GM19463 (cell line): ENCODE measurements around the gene TBX1.
"Not testable (repeated sequence)": the region's sequence is repeated elsewhere in the genome, so short reads cannot be mapped to it uniquely, and the experiment has no call there.

Experiments used
- ATAC-seq: cut with Tn5 transposase; IDR thresholded peaks from one replicate; pipeline ENCODE4 v1.9.1; 2021; ENCODE audit warnings: mild to moderate bottlenecking, moderate library complexity; ENCODE audit not compliant: unreplicated experiment

TBX1 gene

DNA sequence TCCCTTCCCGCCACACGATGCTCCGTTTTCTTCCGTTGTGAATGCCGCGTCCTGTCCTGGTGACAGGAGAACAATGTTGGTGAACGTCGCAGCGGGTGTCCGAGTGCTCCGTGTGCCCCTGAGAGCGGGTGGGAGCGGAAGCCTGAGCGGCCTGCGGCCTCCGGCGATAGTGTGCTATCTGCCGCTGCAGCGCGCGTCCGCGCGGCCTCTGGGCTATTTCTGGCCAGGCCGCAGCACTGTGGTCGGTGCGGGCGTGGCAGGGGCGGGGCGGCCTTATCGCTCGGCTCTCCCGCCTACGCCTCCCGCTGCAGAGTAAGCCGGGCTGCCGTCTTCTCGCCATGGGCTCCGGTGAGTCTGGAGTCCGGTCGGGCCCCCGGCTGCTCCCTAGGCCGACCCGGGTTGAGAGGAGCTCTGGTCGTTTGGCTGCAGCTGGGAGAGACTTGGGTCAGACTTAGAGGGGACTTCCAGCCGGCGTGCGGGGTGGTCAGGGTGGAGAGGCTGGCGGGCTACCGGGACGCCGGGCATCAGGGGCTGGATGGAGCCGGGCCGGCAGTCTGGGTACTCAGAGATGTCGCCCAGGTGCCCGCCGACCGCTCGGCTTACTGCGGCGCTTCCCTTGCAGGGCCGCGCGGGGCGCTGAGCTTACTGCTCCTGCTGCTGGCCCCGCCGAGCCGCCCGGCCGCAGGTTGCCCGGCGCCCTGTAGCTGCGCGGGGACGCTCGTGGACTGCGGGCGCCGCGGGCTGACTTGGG lies 37.2 kb upstream of the TBX1 start, which contains the start of gene GP1BB:
GP1BB (plus strand) TSS at position 308 of the 751 bp plus-strand sequence; CDS start at position 339, 31 bp downstream.
- ATAC-seq: no peak

DNA sequence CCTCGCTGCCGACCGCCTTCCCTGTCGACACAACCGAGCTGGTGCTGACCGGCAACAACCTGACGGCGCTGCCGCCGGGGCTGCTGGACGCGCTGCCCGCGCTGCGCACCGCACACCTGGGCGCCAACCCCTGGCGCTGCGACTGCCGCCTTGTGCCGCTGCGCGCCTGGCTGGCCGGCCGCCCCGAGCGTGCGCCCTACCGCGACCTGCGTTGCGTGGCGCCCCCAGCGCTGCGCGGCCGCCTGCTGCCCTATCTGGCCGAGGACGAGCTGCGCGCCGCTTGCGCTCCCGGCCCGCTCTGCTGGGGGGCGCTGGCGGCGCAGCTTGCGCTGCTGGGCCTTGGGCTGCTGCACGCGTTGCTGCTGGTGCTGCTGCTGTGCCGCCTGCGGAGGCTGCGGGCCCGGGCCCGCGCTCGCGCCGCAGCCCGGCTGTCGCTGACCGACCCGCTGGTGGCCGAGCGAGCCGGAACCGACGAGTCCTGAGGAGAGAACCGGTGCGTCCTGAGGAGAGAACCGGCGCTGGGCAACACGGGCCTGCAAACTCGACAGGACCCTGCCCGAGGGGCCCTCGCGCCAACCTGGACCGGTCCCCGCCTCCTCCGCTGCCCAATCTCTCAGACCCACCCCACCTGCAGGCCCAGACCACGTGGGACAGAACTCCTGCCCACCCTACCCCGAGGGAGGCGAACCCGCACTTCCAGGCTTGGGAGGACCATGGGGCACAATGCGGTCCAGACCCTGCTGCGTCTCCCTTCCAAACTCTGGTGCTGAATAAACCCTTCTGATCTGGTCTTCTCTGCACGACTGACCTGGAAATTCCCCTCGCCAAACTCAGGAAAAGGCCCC lies 36.4 kb upstream of the TBX1 start:
- ATAC-seq: no peak

DNA sequence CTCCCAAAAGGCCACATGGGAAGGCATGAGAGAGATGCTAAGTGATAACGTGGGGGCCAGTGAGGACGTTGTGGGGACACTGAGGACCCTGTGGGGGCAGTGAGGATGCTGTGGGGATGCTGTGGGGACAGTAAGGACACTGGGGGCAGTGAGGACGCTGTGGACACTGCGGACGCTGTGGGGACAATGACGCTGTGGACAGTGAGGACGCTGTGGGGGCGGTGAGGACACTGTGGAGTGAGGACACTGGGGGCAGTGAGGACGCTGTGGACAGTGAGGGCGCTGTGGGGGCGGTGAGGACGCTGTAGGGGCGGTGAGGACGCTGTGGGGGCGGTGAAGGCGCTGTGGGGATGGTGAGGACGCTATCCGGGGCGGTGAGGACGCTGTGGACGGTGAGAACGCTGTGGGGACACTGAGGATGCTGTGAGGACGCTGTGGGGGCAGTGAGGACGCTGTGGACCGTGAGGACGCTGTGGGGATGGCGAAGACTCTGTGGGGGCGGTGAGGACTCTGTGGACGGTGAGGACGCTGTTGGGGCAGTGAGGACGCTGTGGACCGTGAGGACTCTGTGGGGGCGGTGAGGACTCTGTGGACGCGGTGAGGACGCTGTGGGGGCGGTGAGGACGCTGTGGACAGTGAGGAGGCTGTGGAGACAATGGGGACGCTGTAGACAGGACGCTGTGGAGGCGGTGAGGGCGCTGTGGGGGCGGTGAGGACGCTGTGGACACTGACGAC lies 35.5 kb upstream of the TBX1 start:
- no peak for ATAC-seq

DNA sequence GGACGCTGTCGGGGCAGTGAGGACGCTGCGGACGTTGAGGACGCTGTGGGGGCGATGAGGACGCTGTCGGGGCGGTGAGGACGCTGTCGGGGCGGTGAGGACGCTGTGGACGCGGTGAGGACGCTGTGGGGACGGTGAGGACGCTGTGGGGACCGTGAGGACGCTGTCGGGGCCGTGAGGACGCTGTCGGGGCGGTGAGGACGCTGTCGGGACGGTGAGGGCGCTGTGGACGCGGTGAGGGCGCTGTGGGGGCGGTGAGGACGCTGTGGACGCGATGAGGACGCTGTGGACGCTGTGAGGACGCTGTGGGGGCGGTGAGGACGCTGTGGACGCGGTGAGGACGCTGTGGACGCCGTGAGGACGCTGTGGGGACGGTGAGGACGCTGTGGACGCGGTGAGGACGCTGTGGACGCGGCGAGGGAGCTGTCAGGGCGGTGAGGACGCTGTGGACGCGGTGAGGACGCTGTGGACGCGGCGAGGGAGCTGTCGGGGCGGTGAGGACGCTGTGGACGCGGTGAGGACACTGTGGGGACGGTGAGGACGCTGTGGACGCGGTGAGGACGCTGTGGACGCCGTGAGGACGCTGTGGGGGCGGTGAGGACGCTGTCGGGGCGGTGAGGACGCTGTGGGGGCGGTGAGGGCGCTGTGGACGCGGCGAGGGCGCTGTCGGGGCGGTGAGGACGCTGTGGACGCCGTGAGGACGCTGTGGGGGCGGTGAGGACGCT lies 34.4 kb upstream of the TBX1 start:
- ATAC-seq: not testable (repeated sequence)

DNA sequence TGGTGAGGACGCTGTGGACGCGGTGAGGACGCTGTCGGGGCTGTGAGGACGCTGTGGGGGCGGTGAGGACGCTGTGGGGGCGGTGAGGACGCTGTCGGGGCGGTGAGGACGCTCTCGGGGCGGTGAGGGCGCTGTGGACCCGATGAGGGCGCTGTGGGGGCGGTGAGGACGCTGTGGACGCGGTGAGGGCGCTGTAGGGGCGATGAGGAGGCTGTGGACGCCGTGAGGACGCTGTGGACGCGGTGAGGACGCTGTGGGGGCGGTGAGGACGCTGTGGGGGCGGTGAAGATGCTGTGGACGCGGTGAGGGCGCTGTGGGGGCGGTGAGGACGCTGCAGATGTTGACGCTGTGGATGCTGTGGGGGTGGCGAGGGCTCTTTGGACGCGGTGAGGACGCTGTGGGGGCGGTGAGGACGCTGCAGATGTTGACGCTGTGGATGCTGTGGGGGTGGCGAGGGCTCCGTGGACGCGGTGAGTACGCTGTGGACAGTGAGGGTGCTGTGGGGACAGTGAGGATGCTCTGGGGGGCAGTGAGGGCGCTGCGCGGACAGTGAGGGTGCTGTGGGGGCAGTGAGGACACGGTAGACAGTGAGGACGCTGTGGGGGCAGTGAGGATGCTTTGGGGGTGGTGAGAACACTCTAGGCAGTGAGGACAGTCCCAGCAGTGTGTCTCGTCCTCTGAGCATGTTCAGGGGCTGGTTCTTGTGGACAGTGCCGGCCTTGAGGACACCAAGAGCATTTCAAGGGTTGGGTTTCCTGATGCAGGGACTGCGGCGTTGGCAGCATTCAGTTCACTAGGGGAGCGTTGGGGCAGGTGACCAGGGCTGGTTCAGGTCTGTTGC lies 33.0 kb upstream of the TBX1 start:
- ATAC-seq: no peak

DNA sequence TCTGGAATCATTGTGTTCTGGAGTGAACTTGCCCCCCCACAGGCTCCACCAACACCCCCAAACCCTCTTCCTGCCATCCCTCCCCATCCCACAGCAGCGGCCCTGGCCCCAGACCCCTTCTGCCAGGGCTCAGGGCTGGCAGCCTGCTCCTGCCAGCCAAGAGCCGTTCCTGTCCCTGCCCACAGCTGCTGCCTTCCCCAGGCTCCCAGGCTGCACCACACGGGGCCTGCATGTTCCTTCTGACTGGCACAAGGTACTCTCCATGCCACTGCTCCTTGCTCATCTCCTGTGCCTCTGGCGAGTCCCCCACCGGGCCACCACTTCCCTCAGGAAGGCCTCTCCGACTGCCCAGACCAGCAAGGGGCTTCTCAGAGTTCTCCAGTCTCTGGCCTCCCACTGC lies 32.3 kb upstream of the TBX1 start:
- ATAC-seq: no peak

DNA sequence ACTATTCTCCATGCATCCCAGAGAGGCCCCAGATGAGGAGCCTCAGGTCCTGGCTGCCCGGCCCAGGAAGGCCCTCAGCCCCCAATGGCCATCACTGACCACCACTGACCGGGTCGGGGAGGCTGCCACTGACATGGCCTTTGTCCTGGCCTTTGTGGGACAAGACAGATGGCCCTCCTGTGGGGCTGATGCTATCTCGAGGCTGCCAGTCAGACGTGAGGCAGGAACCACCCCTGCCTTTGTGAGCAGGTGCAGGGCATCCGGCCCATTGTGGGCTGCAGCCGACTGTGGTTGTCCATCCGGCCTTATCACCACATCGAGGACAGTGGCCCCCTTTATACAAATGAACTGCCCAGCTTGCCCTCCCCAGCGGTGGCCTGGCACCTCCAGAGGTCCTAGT lies 31.7 kb upstream of the TBX1 start:
- no peak for ATAC-seq

DNA sequence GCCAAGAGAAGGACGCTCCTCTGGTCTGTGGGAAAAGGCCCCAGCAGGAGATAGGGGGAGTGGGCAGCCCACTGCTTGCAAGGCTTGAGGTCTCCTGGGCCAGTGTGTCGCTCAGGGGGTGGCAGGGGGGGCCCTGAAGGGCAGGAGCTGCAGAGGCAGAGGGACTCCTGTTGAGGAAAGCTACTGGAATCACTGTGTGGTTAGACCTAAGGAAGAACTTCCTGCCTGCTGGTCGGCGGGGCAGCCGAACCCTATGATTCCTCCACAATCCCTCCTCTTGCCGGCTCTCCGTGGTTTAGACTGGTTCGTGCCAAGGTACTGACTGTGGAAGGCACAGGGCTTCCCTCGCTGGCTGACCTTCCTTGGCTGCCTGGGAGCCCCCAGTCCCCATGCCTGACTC lies 31.1 kb upstream of the TBX1 start:
- ATAC-seq: no peak

DNA sequence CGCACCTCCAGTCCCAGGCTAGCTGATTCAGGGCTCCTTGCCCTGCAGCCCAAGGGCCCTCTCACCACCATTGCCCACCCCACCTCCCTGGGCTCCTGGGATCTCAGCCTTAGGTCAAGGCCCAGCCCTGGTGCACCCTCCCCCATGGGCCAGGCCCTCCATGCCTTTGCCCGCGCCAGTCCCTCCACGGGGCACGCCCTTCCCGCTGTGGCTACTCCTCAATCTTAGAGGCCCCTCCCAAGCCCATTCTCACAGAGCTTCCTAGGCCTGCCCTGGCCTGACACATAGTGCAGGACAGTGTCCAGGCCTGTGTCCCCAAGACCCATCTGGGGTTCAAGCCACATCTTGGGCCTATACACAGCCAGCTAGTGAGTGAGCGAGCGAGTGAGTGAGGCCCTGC lies 30.4 kb upstream of the TBX1 start:
- ATAC-seq: no peak

DNA sequence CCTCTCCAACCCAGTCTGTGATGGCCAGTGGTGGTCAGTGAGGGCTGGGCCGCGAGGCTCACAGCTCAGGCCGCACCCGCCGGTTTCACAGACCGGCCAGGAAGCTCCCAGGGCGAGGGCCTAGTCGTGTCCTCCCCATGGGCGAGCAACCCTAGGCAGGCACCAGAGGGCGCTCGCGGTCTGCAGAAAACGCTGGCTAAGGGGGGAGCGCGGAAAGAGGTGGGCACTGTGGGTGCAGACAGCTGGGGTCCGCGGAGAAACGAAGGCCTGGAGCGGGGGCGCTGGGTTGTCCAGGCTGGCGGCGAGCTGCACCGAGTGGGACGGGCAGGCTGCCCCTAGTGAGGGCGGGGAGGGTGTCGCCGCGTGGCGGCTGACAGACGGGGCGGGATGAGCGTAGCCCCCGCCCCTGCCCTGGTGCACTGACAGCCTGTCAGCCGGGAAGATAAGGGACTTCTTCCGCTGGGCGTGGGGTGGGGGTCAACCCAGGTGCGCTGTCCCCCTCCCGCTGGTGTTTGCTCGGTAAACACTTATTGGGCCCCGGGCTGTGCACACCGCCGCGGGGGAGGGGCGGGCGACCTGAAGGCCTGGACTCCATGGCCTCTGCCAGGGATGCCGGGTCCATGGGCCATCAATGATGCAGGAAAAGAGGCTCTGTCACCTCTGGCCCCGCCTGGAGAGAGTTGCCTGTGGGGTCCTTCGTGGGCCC lies 29.8 kb upstream of the TBX1 start:
- no peak for ATAC-seq

DNA sequence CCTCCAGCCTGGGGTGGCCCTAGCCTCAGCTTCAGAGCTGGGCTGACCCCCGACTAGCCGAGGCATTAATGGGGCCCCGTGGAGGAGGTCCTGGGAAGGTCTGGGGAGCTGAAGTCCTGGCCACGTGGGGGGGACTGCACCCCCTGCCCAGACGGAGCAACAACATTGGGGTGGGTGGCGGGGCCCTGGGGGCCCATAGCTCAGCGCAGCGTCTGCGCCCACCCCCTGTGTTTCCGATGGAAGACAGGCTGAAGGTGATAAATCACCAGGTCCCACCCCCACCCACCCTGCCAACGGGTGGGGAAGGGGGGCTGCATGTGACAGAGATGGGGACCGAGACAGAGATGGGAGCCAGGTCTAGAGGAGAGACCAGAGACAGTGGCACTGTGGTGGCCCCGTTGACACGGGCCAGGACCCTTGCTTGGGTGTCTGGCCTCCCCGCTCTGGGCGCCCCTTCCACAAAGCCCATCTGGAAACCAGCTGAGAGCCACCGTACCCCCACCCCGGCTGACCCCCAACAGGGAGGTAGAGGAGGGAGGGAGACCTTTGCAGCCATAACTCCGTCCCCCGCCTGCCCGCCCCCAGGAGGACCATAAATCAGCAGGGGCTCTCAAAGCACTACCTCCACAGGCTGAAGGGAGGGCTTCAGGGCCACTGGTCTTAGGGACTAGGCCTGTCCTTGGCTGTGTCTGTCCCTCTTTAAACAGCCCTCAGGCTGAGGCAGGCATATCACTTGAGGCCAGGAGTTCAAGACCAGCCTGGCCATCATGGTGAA lies 29.0 kb upstream of the TBX1 start:
- no peak for ATAC-seq

DNA sequence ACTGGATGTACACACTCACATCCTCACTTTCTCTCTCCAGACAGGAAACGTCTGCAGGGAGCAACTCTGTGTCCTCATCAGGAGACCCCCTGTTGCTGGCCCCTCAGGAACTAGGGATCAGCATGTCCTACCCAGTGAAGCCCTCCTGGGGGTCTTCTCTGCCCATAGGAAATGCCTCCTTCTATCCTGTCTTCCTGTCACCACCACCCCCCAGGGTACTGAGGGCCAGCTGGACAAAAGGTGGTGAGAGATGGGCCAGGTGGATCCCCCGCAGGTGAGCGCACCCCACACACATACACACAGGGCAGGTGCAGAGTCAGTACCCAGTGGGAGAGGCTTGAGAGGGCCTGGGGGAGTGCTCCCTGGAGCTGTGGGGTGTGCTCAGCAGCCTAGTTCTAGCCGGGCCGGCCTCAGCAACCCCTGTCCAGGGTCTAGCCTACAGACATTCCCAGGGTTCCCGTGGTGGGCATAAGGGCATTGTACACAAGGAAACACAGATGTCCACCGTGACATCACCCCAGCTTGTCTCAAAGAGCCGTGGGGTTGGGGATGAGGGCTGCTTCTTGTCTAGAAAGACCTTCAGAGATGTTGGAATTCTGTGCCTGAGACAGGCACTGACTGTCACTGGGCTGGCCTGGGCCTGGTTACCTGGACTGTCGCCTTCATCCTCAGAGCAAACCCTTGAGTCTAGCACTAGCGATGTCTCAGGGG lies 28.0 kb upstream of the TBX1 start:
- ATAC-seq: no peak

DNA sequence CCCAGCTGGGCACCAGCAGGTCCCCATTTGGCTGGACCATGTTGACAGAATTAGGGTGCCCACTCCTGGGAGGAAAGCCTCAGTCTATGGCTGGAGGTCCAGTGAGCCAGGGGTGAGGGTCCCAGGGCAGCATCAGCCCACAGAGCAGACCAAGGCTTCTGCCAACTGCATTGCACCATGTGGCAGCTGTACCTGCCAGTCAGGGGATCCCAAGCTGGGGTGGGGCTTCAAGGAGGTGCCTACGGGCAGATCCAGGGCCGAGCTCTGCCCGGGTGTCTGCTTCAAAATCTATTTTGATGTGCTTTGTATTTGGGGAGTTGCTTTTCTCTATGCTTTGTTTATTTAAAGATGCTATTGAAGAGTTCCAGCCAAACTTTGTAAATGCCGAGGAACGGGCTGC lies 26.8 kb upstream of the TBX1 start:
- ATAC-seq: no peak

DNA sequence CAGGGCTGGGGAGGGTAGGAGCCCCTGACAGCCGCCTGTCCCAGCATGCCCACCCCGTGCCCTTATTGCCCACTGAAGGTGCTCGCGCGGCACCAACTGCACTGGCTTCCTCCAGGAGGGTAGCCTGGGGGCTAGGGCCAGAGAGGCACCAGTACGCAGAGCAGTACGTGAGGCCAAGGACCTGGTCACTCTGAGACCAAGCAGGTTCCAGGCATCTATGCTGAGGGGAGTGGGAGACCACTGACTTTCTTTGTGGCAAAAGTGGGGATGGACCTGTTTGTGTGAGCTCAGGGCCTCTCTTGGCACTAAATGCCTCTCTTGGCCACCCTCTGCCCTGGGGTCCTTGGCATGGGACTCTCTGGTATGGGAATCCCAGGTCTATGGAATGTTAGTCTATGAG lies 26.4 kb upstream of the TBX1 start:
- ATAC-seq: no peak

DNA sequence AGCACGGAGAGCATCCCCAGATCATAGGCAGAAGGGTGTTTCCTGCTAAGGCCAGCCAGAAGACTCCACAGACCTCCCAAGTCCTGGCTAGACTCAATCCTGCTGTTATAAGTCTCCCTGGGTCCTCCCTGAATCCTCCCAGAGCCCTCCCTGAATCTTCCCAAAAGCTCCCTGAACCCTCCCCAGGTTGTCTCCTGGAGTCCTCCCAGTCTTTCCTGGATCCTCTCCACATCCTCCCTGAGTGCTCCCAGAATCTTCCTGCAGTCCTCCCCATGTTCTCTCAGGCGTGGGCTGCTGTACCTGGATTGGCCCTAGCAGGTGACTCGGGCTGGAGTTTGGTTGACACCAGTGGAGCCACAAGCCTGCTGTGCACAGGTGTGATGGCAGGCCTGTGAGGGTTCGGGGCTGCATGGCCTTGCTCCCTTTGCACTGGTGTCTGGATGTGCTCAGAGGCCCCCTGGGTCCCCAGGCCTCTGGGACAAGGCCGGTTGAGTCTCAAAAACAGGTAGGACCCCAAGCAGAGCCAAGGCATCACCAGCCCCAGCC lies 25.7 kb upstream of the TBX1 start:
- no peak for ATAC-seq

DNA sequence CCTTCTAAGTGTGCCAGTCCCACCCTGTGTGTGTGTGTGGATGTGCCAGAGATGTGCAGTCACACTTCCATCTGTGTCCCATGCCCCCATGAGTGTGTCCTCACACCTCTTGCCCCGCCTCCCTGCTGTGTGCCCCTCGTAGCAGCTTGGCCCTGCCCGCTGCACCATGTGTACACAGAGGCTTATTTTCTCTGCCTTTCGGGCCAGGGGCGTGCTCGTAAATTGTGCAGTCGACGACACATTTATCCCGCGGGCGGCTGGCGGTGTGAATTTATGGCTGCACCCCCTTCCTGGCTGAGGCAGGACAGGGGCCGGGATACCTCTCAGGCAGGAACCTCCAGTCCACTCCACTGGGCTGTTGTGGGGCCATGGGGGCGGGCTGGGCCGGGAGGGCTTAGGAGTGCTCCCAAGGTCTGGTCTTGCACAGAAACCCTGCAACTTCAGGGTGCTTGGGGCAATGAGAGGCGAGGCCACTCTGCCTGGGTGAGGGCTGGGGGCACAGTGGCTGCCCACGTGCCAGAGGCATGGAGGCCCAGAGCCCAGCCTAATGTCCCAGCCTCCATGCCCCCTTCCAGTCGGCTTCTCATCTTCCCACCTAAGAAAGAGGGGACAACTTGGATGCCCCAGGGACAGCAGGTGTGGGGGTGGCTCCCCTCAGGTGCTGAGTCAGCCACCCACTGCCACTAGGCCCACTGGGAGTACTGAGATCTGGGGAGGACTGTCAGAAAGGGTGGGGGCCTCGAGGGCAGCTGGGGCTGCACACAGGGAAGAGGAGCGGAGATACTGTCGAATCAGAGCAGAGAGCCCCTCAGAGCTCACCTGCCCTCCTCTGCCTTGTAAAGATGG lies 24.7 kb upstream of the TBX1 start:
- no peak for ATAC-seq
